ENCODE measurements around the gene ADH4.
"Not testable (repeated sequence)": the region's sequence is repeated elsewhere in the genome, so short reads cannot be mapped to it uniquely, and the experiment has no call there.

ADH4 gene

DNA sequence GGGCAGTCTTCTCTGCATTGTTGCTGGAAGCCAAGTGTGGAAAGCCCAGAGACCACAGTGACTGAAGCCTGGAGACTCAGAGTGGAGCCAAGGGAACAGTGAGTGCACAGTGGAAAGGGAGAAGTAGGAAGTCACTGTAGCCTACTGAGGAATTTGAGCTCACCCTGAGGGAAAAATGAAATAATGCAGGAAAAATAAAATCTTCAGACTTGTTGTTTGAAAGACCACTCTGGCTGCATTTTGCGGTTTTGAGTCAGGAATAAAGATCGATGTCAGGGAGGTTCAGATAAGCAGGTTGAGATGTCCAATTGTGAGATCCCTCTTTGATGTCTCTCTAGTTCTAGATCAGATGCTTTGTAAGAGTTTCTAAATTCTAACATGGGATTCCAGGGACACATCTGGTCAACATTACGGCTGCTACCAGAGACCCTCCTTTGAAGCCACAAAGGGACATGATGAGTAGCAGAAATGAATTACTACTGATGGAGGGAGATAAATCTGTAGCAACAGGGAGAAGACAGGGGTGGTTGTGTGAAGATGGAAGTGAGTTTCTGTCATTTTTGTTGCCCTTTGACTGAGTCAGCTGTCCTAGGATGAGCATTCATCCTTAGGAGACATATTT is 8.4 kb downstream of the ADH4 start:
- Histone ChIP-seq H3K27ac (no peak overlapping the region), H3K4me3 (no peak overlapping the region)
- TF ChIP-seq, protein P1, sequence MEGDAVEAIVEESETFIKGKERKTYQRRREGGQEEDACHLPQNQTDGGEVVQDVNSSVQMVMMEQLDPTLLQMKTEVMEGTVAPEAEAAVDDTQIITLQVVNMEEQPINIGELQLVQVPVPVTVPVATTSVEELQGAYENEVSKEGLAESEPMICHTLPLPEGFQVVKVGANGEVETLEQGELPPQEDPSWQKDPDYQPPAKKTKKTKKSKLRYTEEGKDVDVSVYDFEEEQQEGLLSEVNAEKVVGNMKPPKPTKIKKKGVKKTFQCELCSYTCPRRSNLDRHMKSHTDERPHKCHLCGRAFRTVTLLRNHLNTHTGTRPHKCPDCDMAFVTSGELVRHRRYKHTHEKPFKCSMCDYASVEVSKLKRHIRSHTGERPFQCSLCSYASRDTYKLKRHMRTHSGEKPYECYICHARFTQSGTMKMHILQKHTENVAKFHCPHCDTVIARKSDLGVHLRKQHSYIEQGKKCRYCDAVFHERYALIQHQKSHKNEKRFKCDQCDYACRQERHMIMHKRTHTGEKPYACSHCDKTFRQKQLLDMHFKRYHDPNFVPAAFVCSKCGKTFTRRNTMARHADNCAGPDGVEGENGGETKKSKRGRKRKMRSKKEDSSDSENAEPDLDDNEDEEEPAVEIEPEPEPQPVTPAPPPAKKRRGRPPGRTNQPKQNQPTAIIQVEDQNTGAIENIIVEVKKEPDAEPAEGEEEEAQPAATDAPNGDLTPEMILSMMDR (IDR thresholded peaks at IDR 0.05) = no peak
- no peak for DNase-seq (ENCODE audit: low spot score)

DNA sequence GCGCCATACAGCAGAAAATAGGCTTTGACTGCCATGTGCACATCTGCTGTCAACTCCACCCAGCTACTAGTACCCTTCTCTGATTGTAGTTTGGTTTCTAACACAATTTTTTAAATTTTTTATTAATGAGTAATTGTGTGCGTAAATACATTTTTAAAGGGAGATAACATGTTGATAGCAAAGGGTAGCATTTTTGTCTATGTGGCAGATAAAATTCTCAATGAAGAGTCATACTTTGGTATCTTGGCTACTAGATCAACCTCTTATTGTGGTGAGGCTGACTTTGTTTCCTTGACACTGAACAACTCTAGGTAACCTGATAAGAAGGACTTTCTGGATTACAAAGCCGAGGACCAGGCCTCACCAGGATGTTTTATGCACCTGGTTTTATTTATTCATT is 9.5 kb downstream of the ADH4 start:
- DNase-seq (ENCODE audit: low spot score) = no peak
- Histone ChIP-seq H3K27ac (no peak overlapping the region), H3K4me3 (no peak overlapping the region)
- TF ChIP-seq, protein P1 (IDR thresholded peaks at IDR 0.05) = no peak

DNA sequence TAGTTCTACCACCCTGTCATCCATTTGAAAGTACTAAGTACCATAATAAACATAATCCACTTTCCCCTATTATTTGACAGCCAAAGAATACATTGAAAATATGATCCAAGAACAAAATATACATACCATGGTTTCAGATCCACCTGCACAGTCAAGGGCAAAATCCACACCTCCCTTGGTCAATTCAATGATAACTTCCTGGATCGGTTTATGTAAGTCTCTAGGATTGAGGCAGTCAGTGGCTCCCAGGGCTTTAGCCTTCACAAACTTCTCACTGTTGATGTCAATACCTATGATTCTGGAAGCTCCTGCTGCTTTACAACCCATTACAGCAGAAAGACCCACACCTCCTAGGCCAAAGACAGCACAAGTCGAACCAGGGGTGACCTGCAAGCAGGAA is 12.7 kb downstream of the ADH4 start:
- H3K4me3 ChIP-seq = no peak overlapping the region
- TF ChIP-seq, protein P1 (IDR thresholded peaks at IDR 0.05) = no peak
- DNase-seq (ENCODE audit: low spot score) = no peak
- H3K27ac ChIP-seq = no peak overlapping the region

DNA sequence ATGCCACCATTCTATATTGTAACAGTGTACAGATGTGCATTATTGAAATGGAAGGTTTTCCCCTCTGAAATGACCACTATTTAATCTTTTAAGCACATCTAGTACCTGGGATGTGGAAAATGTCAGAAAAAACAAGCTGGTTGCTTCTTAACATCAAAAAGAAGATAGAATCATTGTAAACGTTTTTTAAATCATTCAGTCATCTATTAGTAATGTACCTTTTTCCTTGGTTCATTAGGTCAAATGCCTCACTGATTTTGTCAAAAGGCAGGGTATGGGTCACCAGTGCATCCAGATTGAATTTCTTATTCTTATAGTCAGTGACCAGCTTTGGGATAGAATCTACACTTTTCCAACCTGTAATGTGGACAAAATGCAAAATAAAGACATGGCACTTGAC is 17.7 kb downstream of the ADH4 start:
- DNase-seq (ENCODE audit: low spot score) = no peak
- no peak overlapping the region for H3K4me3 ChIP-seq
- no peak overlapping the region for H3K27ac ChIP-seq
- TF ChIP-seq, protein P1 (IDR thresholded peaks at IDR 0.05) = no peak

DNA sequence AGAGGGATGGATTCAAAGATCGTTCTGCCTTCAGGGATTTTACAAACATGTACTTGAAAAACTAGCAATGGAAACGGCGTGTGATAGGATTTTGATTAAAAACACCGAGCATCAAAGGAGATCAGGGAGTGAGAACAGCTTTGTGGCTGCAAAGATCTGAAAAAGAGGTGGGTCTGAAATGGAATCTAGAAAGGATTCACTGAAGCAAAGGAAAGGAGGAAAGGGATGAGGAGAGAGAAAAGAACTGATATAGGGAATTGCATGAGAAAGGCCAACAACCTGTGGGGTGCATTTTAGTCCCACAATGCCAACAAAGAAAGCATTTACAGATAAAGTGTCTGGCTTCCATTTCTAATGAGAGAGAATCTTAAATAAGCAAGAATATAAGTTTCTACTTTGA is 23.1 kb downstream of the ADH4 start:
- TF ChIP-seq, protein P1 (IDR thresholded peaks at IDR 0.05) = no peak
- DNase-seq (ENCODE audit: low spot score) = no peak

DNA sequence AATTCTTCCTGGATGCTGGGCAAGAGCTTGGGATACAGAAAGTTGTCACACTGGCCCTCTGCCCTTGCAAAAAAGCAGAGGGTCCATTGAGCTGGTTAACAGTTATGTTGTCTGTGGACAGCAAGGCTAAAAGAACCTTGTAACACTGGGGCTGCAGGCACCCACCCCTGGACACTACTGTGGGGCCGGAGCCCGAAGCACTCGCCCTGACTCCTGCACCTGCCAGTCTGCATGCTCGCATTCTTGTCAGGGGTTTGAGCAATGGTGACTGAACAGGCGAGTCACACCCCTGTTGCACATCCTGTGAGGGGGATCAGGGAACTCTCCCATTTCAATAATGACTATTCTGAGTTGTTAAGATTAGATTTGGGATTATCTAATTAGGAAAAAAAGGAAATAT is 23.6 kb downstream of the ADH4 start:
- TF ChIP-seq, protein P1 (IDR thresholded peaks at IDR 0.05) = no peak
- Histone ChIP-seq H3K4me3 (no peak overlapping the region), H3K27ac (no peak overlapping the region)
- DNase-seq (ENCODE audit: low spot score) = no peak

More for the DNA sequence above, 23.1 kb downstream of the ADH4 start:
- Histone ChIP-seq H3K4me3 (no peak overlapping the region), H3K27ac (no peak overlapping the region)

DNA sequence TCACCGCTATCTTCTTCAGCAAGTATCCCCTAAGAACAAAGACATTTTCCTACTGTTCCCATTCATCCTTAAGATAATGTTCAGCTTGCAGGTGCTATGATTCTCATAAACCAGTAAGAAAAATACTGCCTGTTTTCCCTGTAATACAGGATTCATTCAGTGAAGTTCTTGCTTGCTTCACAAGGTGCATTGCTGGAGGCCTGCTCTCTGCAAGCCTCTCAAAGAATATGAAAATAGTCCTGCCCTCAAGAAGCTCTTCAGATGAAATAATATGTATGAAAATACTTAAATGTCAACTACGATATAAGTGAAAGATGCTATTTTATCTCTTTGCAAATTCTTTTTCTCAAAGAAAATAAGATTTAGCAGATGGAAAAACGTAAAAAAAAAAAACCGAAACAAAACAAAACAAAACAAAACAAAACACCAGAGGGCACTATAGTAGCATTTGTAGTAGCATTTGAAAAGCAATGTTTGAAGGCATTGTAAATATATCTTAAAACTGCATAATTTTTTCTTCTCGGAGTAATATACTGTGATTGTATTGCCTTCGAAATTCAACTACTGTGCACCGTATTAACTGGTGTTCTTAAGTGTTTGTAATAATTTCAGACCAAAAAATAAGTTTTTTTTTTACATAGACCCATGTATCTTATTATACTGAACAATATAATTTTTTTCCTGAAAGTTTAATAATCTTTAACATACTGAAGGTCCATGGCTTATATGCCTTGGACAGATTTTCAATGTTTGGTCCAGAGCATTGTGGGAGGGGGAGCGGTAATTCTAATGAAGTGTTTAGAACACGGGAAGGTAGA is 26.0 kb downstream of the ADH4 start:
- Histone ChIP-seq H3K27ac (no peak overlapping the region), H3K4me3 (no peak overlapping the region)
- TF ChIP-seq, protein P1 (IDR thresholded peaks at IDR 0.05) = no peak
- DNase-seq (ENCODE audit: low spot score) = no peak

DNA sequence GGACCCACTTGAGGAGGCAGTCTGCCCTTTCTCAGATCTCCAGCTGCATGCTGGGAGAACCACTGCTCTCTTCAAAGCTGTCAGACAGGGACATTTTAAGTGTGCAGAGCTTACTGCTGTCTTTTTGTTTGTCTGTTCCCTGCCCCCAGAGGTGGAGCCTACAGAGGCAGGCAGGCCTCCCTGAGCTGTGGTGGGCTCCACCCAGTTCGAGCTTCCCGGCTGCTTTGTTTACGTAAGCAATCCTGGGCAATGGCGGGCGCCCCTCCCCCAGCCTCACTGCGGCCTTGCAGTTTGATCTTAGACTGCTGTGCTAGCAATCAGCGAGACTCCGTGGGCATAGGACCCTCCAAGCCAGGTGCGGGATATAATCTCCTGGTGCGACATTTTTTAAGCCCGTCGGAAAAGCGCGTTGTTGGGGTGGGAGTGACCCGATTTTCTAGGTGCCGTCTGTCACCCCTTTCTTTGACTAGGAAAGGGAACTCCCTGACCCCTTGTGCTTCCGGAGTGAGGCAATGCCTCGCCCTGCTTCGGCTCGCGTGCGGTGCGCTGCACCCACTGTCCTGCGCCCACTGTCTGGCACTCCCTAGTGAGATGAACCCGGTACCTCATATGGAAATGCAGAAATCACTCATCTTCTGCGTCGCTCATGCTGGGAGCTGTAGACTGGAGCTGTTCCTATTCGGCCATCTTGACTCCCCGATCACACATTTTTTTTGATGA is 26.8 kb downstream of the ADH4 start:
- H3K27ac ChIP-seq; H3K4me3 ChIP-seq; DNase-seq (ENCODE audit: low spot score): not testable (repeated sequence)

DNA sequence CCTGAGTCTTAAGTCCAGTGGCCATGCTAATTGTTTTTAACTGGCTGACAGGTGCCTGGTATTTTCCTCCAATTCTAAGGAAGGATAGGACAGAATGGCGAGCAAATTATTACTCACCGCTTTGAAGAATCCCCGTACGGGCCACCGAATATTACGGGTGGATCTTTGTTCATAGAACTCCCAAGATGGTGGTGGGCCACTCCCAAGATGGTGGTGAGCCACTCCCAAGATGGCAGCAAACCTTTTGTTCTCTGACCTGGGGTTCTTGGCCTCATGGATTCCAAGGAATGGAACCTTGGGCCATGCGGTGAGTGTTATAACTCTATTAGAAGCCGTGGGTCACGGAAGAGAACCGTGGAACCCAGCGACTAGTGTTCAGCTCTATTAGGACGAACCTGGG is 34.8 kb downstream of the ADH4 start:
- H3K4me3 ChIP-seq; H3K27ac ChIP-seq; DNase-seq (ENCODE audit: low spot score): not testable (repeated sequence)

Measured in coronary artery (tissue), 2 donors.